ENCODE results near the gene FGFBP1. TPM values are rescaled to one million over a fixed set of nuclear protein-coding genes. Genes with fewer than 3 reads are reported as not detected.

FGFBP1 gene
- total and polyA plus RNA-seq, 11 donors, result 1.1 TPM; not detected in 10

DNA sequence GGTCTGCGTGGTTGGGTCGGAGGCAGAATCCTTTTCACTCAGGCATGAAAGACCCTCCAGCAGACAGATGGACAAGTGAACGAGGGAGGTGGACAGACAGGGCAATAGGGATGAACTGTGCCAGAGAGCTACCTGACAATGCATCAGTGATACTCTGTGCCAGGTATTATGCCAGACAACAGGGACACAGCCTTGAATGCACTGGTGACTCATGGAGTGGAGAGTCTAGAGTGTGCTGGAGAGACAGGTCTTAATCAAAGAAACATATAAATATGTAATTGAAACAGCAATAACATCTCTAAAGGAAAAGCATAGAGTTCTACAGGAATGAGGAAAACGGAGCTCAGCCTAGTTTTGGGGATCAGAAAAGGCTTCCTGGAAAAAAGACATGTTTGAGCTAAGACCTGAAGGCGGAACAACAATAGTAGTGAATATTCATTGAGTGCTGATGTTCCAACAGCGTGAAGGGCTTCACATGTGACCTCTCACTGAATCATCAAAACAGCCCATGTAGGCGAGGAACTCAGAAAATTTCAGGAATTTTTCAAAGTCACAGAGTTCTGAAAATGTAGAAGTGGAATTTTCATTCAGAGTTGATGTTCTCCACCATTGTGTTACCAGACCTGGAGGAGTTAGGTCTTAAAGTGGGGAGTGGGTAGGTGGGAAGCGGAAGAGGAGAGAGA is 44.4 kb upstream of the FGFBP1 start:
- no peaks in the 10 kb centered on the region for H3K27me3 ChIP-seq
- DNase-seq (no peak), ATAC-seq (no peak)
- no peaks in the 10 kb centered on the region for H3K9me3 ChIP-seq
- no peaks in the 10 kb centered on the region for H3K4me1 ChIP-seq
- H3K36me3 ChIP-seq, result peaks cover 0 to 54% (median 0%) of the 10 kb centered on the region in 9 donors
- 91 to 94% (median 94%) methylated on average over 8 of the region's 8 CpGs for WGBS, 4 donors
- intact Hi-C loops (cut with DNase I), result no loop called here
- H3K27ac ChIP-seq, result no peak overlapping the region
- no peak overlapping the region for H3K4me3 ChIP-seq
- no peak for TF ChIP-seq POLR2A (IDR thresholded peaks at IDR 0.05)
- TF ChIP-seq, protein P1, sequence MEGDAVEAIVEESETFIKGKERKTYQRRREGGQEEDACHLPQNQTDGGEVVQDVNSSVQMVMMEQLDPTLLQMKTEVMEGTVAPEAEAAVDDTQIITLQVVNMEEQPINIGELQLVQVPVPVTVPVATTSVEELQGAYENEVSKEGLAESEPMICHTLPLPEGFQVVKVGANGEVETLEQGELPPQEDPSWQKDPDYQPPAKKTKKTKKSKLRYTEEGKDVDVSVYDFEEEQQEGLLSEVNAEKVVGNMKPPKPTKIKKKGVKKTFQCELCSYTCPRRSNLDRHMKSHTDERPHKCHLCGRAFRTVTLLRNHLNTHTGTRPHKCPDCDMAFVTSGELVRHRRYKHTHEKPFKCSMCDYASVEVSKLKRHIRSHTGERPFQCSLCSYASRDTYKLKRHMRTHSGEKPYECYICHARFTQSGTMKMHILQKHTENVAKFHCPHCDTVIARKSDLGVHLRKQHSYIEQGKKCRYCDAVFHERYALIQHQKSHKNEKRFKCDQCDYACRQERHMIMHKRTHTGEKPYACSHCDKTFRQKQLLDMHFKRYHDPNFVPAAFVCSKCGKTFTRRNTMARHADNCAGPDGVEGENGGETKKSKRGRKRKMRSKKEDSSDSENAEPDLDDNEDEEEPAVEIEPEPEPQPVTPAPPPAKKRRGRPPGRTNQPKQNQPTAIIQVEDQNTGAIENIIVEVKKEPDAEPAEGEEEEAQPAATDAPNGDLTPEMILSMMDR (IDR thresholded peaks at IDR 0.05), result no peak

DNA sequence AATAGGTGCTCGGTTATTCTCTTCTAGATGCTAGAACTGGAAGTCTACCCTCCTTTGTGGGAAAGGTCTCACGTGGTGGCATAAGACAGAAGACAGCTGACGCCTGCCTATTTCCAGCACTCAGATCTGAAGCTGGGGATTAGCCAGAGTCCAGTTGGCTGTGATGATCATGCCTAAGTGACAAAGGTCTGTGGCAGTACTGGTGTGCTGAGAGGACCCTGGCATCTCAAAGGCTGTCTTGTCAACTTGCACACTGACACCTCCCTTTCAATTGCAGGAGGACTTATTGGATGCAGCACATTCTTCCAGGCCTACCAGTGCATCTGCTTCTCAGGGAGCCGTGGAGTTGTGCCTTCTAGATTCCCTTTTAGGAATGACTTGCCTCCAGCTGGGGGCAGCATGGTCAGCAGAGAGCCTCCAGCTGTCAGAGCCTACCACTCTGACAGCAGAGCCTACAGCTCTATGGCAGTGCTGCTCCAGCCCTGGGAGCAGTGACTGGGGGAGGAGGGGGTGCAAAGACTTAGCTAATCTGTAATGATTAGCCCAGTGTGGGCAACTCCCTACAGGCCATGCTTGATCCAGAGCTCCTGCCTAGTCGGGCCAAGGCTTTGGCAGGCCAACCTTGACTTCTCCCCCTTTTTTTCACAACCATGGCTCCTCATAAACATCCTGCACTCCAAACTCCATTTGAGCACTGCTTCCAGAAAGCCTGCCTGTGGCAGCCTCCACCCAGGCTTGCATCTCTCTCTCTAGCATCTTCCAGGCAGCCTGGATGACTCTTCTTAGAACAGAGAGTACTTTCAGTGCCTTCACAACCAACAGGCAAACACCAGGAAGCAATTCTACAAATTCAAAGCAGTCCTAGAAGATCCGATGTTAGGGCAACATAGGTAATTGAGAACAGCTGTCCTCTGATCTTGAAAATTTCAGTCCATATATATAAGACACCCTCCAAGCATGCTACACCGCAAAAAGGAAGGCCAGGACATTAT is 38.2 kb upstream of the FGFBP1 start:
- intact Hi-C loops (cut with DNase I), result no loop called here
- H3K27me3 ChIP-seq, result no peaks in the 10 kb centered on the region
- no peak overlapping the region for H3K27ac ChIP-seq
- H3K4me1 ChIP-seq, result peaks cover 0 to 9% (median 0%) of the 10 kb centered on the region in 12 donors
- H3K4me3 ChIP-seq, result no peak overlapping the region
- peaks cover 0 to 14% (median 0%) of the 10 kb centered on the region in 9 donors for H3K36me3 ChIP-seq
- 66 to 73% (median 69%) methylated on average over 7 of the region's 7 CpGs for WGBS, 4 donors
- DNase-seq (peak in 2 of 5 donors; percentile 29 to 52), ATAC-seq (peak; percentile 26 to 88 (median 76))
- TF ChIP-seq, protein P1 (IDR thresholded peaks at IDR 0.05), result peak in 1 of 12 donors; percentile 26
- no peak for TF ChIP-seq POLR2A (IDR thresholded peaks at IDR 0.05)
- no peaks in the 10 kb centered on the region for H3K9me3 ChIP-seq

DNA sequence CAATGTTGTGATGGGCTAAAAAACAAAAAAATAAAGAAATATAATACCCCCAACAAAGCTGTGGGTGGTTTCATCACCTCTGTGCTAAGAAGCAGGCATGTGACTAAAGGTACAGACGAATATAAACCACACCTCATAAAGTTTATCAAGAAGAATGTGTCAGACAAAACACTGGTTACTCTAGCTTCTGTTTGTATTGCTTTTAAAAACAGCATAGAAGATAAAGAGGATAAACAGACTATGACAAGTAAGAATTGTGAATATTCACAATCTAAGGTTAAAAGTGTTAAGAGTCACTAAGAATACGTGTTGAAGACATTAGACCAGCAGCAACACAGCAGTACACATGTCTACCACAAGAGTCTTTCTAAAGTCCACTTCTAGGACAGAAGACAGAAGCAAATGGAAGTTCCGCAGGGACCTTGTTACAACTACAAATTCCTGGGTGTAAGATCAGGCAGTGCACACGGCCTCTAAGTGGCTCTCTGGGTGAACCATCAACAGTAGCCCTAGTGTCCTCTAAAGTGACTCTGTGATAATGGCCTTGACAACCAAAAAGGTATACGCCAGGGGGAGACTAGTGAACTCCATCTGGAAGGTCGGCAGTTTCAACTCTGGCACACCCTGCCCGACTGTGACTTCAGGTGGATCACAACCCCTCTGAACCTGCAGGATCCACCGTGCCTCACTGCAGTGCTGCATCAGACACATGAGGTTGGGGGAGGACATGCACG is 32.7 kb upstream of the FGFBP1 start:
- no peak for TF ChIP-seq POLR2A (IDR thresholded peaks at IDR 0.05)
- TF ChIP-seq, protein P1 (IDR thresholded peaks at IDR 0.05), result no peak
- no peak for ATAC-seq

More for the DNA sequence above, 32.7 kb upstream of the FGFBP1 start:
- peaks cover 0 to 13% (median 0%) of the 10 kb centered on the region in 9 donors for H3K36me3 ChIP-seq
- H3K27me3 ChIP-seq, result no peaks in the 10 kb centered on the region
- intact Hi-C loops (cut with DNase I), result no loop called here
- peaks cover 0 to 6% (median 0%) of the 10 kb centered on the region in 12 donors for H3K9me3 ChIP-seq
- 86 to 90% (median 88%) methylated on average over 7 to 9 of the region's 9 CpGs for WGBS, 4 donors
- H3K27ac ChIP-seq, result no peak overlapping the region
- H3K4me1 ChIP-seq, result peaks cover 0 to 3% (median 0%) of the 10 kb centered on the region in 12 donors
- no peak for DNase-seq
- no peak overlapping the region for H3K4me3 ChIP-seq
